ENCODE measurements around the gene ALKBH8. TPM values are rescaled to one million over a fixed set of nuclear protein-coding genes. Genes with fewer than 3 reads are reported as not detected.
"Not testable (repeated sequence)": the region's sequence is repeated elsewhere in the genome, so short reads cannot be mapped to it uniquely, and the experiment has no call there.

The ALKBH8 gene
- total RNA-seq, 2 experiments from 2014 or later = 13.3 to 13.4 TPM

DNA sequence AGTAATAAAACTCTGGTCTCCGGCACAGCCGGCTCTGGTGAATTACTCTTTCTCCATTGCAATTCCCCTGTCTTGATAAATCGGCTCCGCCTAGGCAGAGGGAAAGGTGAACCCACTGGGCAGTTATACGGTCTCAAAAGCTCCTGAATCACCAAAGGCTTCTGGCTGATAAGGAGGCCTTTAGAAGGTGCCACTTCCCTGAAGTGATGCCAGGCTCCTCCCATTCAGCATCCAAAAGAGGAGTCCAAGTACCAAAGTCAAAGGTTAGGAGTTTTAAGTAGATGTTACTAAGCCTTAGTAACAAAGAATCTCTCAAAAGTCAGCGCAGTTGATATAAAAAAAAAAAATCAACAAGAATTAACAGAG, 11.8 kb upstream of the ALKBH8 start:
- Mint-ChIP-seq H3K36me3 (ENCODE audit: low read depth) (no peaks in the 10 kb centered on the region), H3K9me3 (no peaks in the 10 kb centered on the region), H3K27me3 (peaks cover 10% of the 10 kb centered on the region), H3K4me3 (no peak overlapping the region), H3K4me1 (ENCODE audit: low read depth) (peaks cover 3% of the 10 kb centered on the region), H3K27ac (no peak overlapping the region)
- POLR2A ChIA-PET = no interaction called here
- CTCF ChIA-PET = interaction anchor here (0.7 to 3.8 kb wide), 9 partner anchors 9 to 112 kb away, joined by 3 to 42 read pairs (median 4); partner anchors contain the start of gene ALKBH8
- DNase-seq (no peak), ATAC-seq (no peak)
- TF ChIP-seq, protein P1, sequence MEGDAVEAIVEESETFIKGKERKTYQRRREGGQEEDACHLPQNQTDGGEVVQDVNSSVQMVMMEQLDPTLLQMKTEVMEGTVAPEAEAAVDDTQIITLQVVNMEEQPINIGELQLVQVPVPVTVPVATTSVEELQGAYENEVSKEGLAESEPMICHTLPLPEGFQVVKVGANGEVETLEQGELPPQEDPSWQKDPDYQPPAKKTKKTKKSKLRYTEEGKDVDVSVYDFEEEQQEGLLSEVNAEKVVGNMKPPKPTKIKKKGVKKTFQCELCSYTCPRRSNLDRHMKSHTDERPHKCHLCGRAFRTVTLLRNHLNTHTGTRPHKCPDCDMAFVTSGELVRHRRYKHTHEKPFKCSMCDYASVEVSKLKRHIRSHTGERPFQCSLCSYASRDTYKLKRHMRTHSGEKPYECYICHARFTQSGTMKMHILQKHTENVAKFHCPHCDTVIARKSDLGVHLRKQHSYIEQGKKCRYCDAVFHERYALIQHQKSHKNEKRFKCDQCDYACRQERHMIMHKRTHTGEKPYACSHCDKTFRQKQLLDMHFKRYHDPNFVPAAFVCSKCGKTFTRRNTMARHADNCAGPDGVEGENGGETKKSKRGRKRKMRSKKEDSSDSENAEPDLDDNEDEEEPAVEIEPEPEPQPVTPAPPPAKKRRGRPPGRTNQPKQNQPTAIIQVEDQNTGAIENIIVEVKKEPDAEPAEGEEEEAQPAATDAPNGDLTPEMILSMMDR (IDR thresholded peaks at IDR 0.05) = no peak
- intact Hi-C loops (cut with micrococcal nuclease) = loop anchor here (2.0 kb wide), 1 partner anchor 111 kb away; no protein-coding TSS in a partner anchor

DNA sequence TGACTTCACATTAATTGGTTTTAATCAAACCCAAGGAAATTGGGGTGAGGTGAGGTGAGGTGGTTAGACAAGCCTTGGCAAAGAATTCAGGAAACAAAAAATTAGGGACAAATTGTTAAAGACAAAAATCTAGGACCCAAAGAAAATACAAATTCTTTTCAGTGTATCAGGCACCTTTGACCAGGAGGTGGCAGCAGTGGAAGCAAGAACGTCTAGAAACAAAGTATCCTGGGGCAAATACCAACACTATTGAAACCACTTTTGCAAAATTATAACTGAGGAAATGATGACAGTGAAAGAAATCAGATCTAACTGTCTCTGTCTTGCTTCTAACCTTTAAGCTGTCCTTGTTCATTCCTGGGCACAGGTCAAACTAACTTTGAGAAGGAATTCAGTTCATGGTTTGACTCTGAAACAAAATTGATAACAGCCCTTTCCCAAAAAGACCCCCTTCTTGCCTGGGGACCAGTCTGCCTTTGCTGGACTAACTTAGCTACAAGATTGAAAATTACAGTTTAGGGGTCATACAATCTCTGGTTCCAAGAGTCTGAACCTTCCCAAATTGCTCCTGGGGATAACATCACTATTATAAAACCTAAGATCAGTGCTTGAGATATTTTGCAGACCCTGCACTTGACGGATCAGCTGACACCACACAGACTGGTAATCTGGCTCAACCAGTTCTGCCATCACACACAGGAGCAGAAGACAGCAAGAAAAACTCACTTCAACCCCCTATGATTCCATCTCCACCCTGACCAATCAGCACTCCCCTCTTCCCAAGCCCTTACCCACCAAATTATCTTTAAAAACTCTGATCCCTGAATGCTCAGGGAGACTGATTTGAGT, 11.2 kb upstream of the ALKBH8 start:
- H3K4me3 Mint-ChIP-seq; H3K36me3 Mint-ChIP-seq (ENCODE audit: low read depth); H3K27me3 Mint-ChIP-seq; H3K9me3 Mint-ChIP-seq; H3K27ac Mint-ChIP-seq; H3K4me1 Mint-ChIP-seq (ENCODE audit: low read depth); POLR2A ChIA-PET: not testable (repeated sequence)
- TF ChIP-seq, protein P1 (IDR thresholded peaks at IDR 0.05) = peak; percentile 75
- CTCF ChIA-PET = interaction anchor here (0.7 to 3.8 kb wide), 16 partner anchors 8 to 322 kb away, joined by 3 to 42 read pairs (median 3); partner anchors contain the start of gene ALKBH8
- intact Hi-C loops (cut with micrococcal nuclease) = loop anchor here (2.0 kb wide), 1 partner anchor 112 kb away; no protein-coding TSS in a partner anchor
- DNase-seq = peak; percentile 81
- peak; percentile 60 for ATAC-seq

DNA sequence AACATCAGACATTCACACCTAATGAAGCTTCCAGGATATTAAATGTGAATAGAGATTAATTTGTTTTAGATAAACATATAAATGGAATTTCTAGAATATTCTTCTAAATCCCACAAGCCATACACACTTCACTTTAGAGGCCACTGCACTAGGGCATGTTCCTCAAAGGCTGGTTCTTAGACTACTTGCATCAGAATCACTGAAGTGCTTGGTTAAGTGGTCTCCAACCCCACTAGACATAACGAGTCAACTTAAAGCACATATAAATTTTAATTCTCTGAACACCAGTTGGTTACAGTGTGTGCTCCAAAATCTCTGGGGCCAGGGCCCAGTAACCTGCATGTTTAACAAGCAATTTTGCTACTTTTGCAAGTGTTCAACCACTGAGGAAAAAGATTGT, 7.9 kb upstream of the ALKBH8 start:
- H3K27ac Mint-ChIP-seq = no peak overlapping the region
- no peak for DNase-seq
- no peaks in the 10 kb centered on the region for H3K36me3 Mint-ChIP-seq (ENCODE audit: low read depth)
- CTCF ChIA-PET = interaction anchor here (1.0 to 2.3 kb wide), 5 partner anchors 10 to 116 kb away, joined by 3 to 8 read pairs (median 3); no protein-coding TSS in a partner anchor
- H3K4me1 Mint-ChIP-seq (ENCODE audit: low read depth) = peaks cover 3% of the 10 kb centered on the region
- intact Hi-C loops (cut with micrococcal nuclease) = no loop called here
- H3K4me3 Mint-ChIP-seq = no peak overlapping the region
- H3K9me3 Mint-ChIP-seq = no peaks in the 10 kb centered on the region
- TF ChIP-seq, protein P1 (IDR thresholded peaks at IDR 0.05) = no peak
- H3K27me3 Mint-ChIP-seq = peaks cover 3% of the 10 kb centered on the region
- no peak for ATAC-seq
- POLR2A ChIA-PET = no interaction called here

DNA sequence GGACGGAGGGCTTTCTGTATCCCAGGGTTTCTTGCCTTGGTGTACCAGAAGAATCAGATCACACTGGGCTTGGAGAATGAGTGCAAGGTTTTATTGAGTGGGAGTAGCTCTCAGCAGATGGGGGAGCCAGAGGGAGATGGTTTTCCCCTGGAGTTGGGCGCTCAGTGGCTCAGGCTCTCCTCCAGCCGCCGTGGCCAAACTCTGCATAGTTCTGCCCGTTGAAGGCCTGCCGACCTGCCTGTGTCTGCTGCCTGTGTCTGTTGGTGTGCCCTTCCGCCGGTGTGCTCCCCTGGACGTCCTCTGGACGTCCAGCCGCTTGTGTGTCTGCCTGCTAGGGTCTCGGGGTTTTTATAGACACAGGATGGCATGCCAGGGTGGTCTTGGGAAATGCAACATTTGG, 4.5 kb upstream of the ALKBH8 start:
- H3K27me3 Mint-ChIP-seq = peaks cover 3% of the 10 kb centered on the region
- H3K36me3 Mint-ChIP-seq (ENCODE audit: low read depth) = no peaks in the 10 kb centered on the region
- TF ChIP-seq, protein P1 (IDR thresholded peaks at IDR 0.05) = no peak
- H3K9me3 Mint-ChIP-seq = no peaks in the 10 kb centered on the region
- peaks cover 24% of the 10 kb centered on the region for H3K4me1 Mint-ChIP-seq (ENCODE audit: low read depth)
- ATAC-seq (no peak), DNase-seq (no peak)
- ChIA-PET CTCF (interaction anchor here (1.4 to 9.5 kb wide), 2 partner anchors 20 to 439 kb away, joined by 3 to 111 read pairs; partner anchors contain the start of gene CUL5), POLR2A (no interaction called here)
- H3K4me3 Mint-ChIP-seq = no peak overlapping the region
- no peak overlapping the region for H3K27ac Mint-ChIP-seq
- intact Hi-C loops (cut with micrococcal nuclease) = no loop called here

Data from activated CD8-positive, alpha-beta T cell treated with anti-CD3 and anti-CD28 coated beads for 36 hours (primary cell).